Loucy (cell line): ENCODE results near the gene PCCA.

Experiments
- H2AFZ ChIP-seq: fragments of 200-600 bp; sonication (generic); 2 replicates; pipeline ENCODE4 v1.6.0; 2016; ENCODE audit warnings: antibody characterized with exemption, mild to moderate bottlenecking, low read length, moderate library complexity
- H3F3A ChIP-seq: fragments of 200-600 bp; 2 replicates; pipeline ENCODE4 v1.6.0; 2016; ENCODE audit warnings: antibody characterized with exemption, low read depth, mild to moderate bottlenecking
- H3K27me3 ChIP-seq: fragments of 200-600 bp; sonication (generic); 2 replicates; pipeline ENCODE4 v1.6.1; 2014; ENCODE audit warnings: low read length, mild to moderate bottlenecking; ENCODE audit not compliant: insufficient read depth, poor library complexity, severe bottlenecking
- H3K36me3 ChIP-seq: fragments of 200-600 bp; sonication (generic); 2 replicates; pipeline ENCODE4 v1.6.1; 2016; ENCODE audit warnings: low read length; ENCODE audit not compliant: insufficient read depth
- H3K4me1 ChIP-seq: fragments of 200-600 bp; sonication (generic); 2 replicates; pipeline ENCODE4 v1.5.1; 2014; ENCODE audit warnings: low read length, mild to moderate bottlenecking; ENCODE audit not compliant: insufficient read depth, poor library complexity, severe bottlenecking
- H3K4me2 ChIP-seq: fragments of 200-600 bp; sonication (generic); 2 replicates; pipeline ENCODE4 v1.6.0; 2014; ENCODE audit warnings: antibody characterized with exemption, low read length, low read depth, mild to moderate bottlenecking; ENCODE audit not compliant: poor library complexity, severe bottlenecking
- H3K4me3 ChIP-seq: fragments of 200-600 bp; sonication (generic); 2 replicates; pipeline ENCODE4 v1.5.1; 2014; ENCODE audit warnings: low read length, mild to moderate bottlenecking, mixed read lengths; ENCODE audit not compliant: poor library complexity, severe bottlenecking
- H3K79me2 ChIP-seq: fragments of 200-600 bp; sonication (generic); 2 replicates; pipeline ENCODE4 v1.6.1; 2014; ENCODE audit warnings: low read length; ENCODE audit not compliant: insufficient read depth
- H3K9ac ChIP-seq: fragments of 200-600 bp; sonication (generic); 2 replicates; pipeline ENCODE4 v1.6.0; 2014; ENCODE audit warnings: mild to moderate bottlenecking, low read depth, low read length, moderate library complexity; ENCODE audit not compliant: poor library complexity, severe bottlenecking
- H3K9me2 ChIP-seq: fragments of 200-600 bp; sonication (generic); replicated peaks from 2 replicates; pipeline ENCODE4 v1.6.1; 2016; ENCODE audit warnings: low read depth, low read length, mixed read lengths
- H3K9me3 ChIP-seq: fragments of 200-600 bp; sonication (generic); 2 replicates; pipeline ENCODE4 v1.6.1; 2014; ENCODE audit warnings: mild to moderate bottlenecking, antibody characterized with exemption, low read length, low read depth; ENCODE audit not compliant: insufficient read depth
- H4K20me1 ChIP-seq: fragments of 200-600 bp; sonication (generic); 2 replicates; pipeline ENCODE4 v1.6.0; 2014; ENCODE audit warnings: antibody characterized with exemption, low read length, mild to moderate bottlenecking; ENCODE audit not compliant: insufficient read depth, poor library complexity, severe bottlenecking
- CTCF ChIP-seq: fragments of 200-600 bp; sonication (generic); conservative IDR thresholded peaks from 2 replicates; pipeline ENCODE4 v1.5.1; 2014; ENCODE audit warnings: mild to moderate bottlenecking, antibody characterized with exemption, low read length
- EZH2phosphoT487 ChIP-seq: fragments of 200-600 bp; IDR thresholded peaks from 2 replicates; pipeline ENCODE4 v1.6.1; 2018; ENCODE audit warnings: antibody characterized with exemption, mild to moderate bottlenecking, moderate library complexity, borderline replicate concordance

Gene PCCA

DNA sequence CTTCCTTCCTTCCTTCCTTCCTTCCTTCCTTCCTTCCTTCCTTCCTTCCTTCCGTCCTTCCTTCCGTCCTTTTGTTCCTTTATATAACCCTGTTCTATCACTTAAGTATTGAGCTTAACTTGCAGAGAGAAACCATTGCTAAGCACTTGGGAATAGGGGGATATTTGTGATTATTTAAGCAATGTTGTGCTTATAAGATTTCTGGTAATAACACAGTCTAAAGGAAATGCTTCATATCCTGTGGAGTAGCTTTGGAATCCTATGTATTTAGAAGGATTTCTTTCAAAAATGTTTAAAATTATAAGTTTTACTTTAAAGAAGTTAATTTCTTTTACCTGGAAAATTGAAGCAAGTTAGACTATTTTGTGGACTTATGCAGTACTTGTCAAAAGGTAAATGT, 209.8 kb downstream of the PCCA start:
- Histone ChIP-seq H3F3A (no peaks in the 10 kb centered on the region), H4K20me1 (no peaks in the 10 kb centered on the region), H3K27me3 (no peaks in the 10 kb centered on the region), H3K9me2 (no peaks in the 10 kb centered on the region), H3K4me1 (no peaks in the 10 kb centered on the region), H3K9ac (no peak overlapping the region), H2AFZ (no peak overlapping the region), H3K4me2 (no peak overlapping the region), H3K79me2 (no peaks in the 10 kb centered on the region), H3K9me3 (no peaks in the 10 kb centered on the region), H3K4me3 (no peak overlapping the region), H3K36me3 (no peaks in the 10 kb centered on the region)
- no peak for TF ChIP-seq CTCF
- TF ChIP-seq EZH2phosphoT487 = no peak

DNA sequence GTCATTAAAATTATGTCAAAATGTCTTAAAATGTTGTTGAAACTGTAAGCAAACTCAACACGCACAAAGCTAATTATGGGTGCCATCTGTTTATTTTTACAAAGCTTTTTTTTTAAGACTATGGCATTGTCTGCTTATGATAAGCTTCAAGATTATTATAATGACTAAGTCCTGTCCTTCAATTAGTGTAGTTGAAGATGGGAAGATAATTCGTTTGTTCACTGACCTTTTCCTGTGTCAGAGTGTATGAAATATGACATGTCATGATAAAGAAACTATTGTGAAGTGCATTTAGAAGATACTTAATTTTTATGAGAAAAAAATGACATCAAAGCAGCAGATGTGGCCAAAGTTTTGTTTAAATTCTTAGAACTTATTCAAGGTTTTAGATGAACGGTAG, 211.3 kb downstream of the PCCA start:
- no peaks in the 10 kb centered on the region for H3K27me3 ChIP-seq
- no peak for TF ChIP-seq CTCF
- no peaks in the 10 kb centered on the region for H3F3A ChIP-seq
- H4K20me1 ChIP-seq = no peaks in the 10 kb centered on the region
- H3K4me2 ChIP-seq = no peak overlapping the region
- no peak overlapping the region for H3K4me3 ChIP-seq
- H3K4me1 ChIP-seq = no peaks in the 10 kb centered on the region
- H2AFZ ChIP-seq = no peak overlapping the region
- H3K9me2 ChIP-seq = no peaks in the 10 kb centered on the region; the same call in 1 of the 2 replicates
- no peaks in the 10 kb centered on the region for H3K79me2 ChIP-seq
- H3K36me3 ChIP-seq = no peaks in the 10 kb centered on the region
- no peak overlapping the region for H3K9ac ChIP-seq
- no peaks in the 10 kb centered on the region for H3K9me3 ChIP-seq

GRCh38 chr13:100300708-100301107, 211.8 kb downstream of the PCCA start:
- Histone ChIP-seq H3K36me3 (no peaks in the 10 kb centered on the region), H3K4me1 (no peaks in the 10 kb centered on the region), H4K20me1 (no peaks in the 10 kb centered on the region), H2AFZ (no peak overlapping the region), H3K9me3 (no peaks in the 10 kb centered on the region), H3K79me2 (no peaks in the 10 kb centered on the region), H3K4me2 (no peak overlapping the region), H3F3A (no peaks in the 10 kb centered on the region), H3K9ac (no peak overlapping the region), H3K27me3 (no peaks in the 10 kb centered on the region), H3K4me3 (no peak overlapping the region), H3K9me2 (no peaks in the 10 kb centered on the region; the same call in 1 of the 2 replicates)
- no peak for TF ChIP-seq EZH2phosphoT487
- TF ChIP-seq CTCF = no peak
